ENCODE measurements around the gene VWA5B1.

VWA5B1 gene

GRCh38 chr1:20371883-20372282 is 81.2 kb downstream of the VWA5B1 start:
- no peak for DNase-seq

GRCh38 chr1:20372676-20373075 is 82.0 kb downstream of the VWA5B1 start:
- DNase-seq = no peak

GRCh38 chr1:20373286-20373685 is 82.6 kb downstream of the VWA5B1 start:
- no peak for DNase-seq

GRCh38 chr1:20373764-20374163 is 83.1 kb downstream of the VWA5B1 start:
- no peak for DNase-seq

GRCh38 chr1:20375563-20375962 is 84.9 kb downstream of the VWA5B1 start:
- no peak for DNase-seq

- no peak for DNase-seq
These were observed 85.5 kb downstream of the VWA5B1 start for GRCh38 chr1:20376171-20376570.

- no peak for DNase-seq
These were observed 86.3 kb downstream of the VWA5B1 start for GRCh38 chr1:20376880-20377494.

GRCh38 chr1:20377516-20378270 is 87.0 kb downstream of the VWA5B1 start:
- DNase-seq = no peak

- DNase-seq = no peak
These were observed 88.4 kb downstream of the VWA5B1 start for GRCh38 chr1:20379075-20379474.

- no peak for DNase-seq
These were observed 89.5 kb downstream of the VWA5B1 start for GRCh38 chr1:20380175-20380574.

- no peak for DNase-seq
These were observed 90.0 kb downstream of the VWA5B1 start for GRCh38 chr1:20380616-20381035.

GRCh38 chr1:20381045-20381641 is 90.5 kb downstream of the VWA5B1 start:
- no peak for DNase-seq

- DNase-seq = no peak
These were observed 91.3 kb downstream of the VWA5B1 start for GRCh38 chr1:20381961-20382360.

- no peak for DNase-seq
These were observed 92.0 kb downstream of the VWA5B1 start for GRCh38 chr1:20382711-20383110.

- no peak for DNase-seq
These were observed 93.0 kb downstream of the VWA5B1 start for GRCh38 chr1:20383631-20384030.

- no peak for DNase-seq
These were observed 95.0 kb downstream of the VWA5B1 start for GRCh38 chr1:20385630-20386029.

- no peak for DNase-seq
These were observed 95.8 kb downstream of the VWA5B1 start for GRCh38 chr1:20386323-20387081.

- DNase-seq = no peak
These were observed 98.9 kb downstream of the VWA5B1 start for GRCh38 chr1:20389571-20389970.

GRCh38 chr1:20390589-20391331 is 100.1 kb downstream of the VWA5B1 start:
- DNase-seq = no peak

GRCh38 chr1:20395255-20395654 is 104.6 kb downstream of the VWA5B1 start:
- no peak for DNase-seq

GRCh38 chr1:20398744-20399143 is 108.1 kb downstream of the VWA5B1 start:
- DNase-seq = no peak

- DNase-seq = no peak
These were observed 108.5 kb downstream of the VWA5B1 start for GRCh38 chr1:20399196-20399595.

All from NCI-H1436 treated with DMSO at 0.1 percent for 48 hours (cell line).